Ascending aorta (tissue), 2 donors: ENCODE measurements around the gene AHCYL2. TPM values are rescaled to one million over a fixed set of nuclear protein-coding genes. Genes with fewer than 3 reads are reported as not detected.
"Not testable (repeated sequence)": the region's sequence is repeated elsewhere in the genome, so short reads cannot be mapped to it uniquely, and the experiment has no call there.

ENCODE experiments used
- DNase-seq, 2 donors: peaks; one replicate each; pipeline ENCODE4 v3.0.0-alpha.2; 2019; ENCODE audit warnings: low spot score in 2 of 2
- H3K27ac ChIP-seq, 2 donors: fragments of 200-600 bp; sonication (generic); one replicate each; pipeline ENCODE4 v1.5.1; 2016 to 2017; ENCODE audit warnings: mild to moderate bottlenecking in 1 of 2
- H3K27me3 ChIP-seq: fragments of 200-600 bp; sonication (generic); one replicate; pipeline ENCODE4 v1.5.1; 2017
- H3K36me3 ChIP-seq, 2 donors: fragments of 200-600 bp; sonication (generic); one replicate each; pipeline ENCODE4 v1.5.1; 2016
- H3K4me1 ChIP-seq, 2 donors: fragments of 200-600 bp; sonication (generic); one replicate each; pipeline ENCODE4 v1.5.1; 2016 to 2017; ENCODE audit warnings: mild to moderate bottlenecking in 1 of 2
- H3K4me3 ChIP-seq, 2 donors: fragments of 200-600 bp; sonication (generic); one replicate each; pipeline ENCODE4 v1.5.1; 2016 to 2017; ENCODE audit warnings: mild to moderate bottlenecking in 1 of 2
- H3K9me3 ChIP-seq, 2 donors: fragments of 200-600 bp; sonication (generic); one replicate each; pipeline ENCODE4 v1.5.1; 2016
- CTCF ChIP-seq, 3 experiments: fragments of 200-600 bp in 2 of 3; fragments of 450-650 bp in 1 of 3; sonication (generic) in 2 of 3; IDR thresholded peaks; one replicate each; pipeline ENCODE4 v1.5.1; 2016 to 2019; ENCODE audit warnings: antibody characterized with exemption in 3 of 3, mild to moderate bottlenecking in 1 of 3, moderate library complexity in 1 of 3
- intact Hi-C: fragments of 100-400 bp; cut with DNase I; formaldehyde crosslinking; loops from one replicate; pipeline ENCODE4 v1.15.1; 2023
- total RNA-seq: library from RNA; depleted of rRNA; stranded (reverse); fragments of >200 nt; gene quantifications from one replicate; pipeline ENCODE4 v1.1.0, GENCODE V29; 2016

AHCYL2 gene
- total RNA-seq, 1 donor from 2014 or later = 62.9 TPM

GRCh38 chr7:129438839-129439651 lies 214.2 kb downstream of the AHCYL2 start:
- intact Hi-C loops = no loop called here
- no peak for DNase-seq
- H3K9me3 ChIP-seq = no peaks in the 10 kb centered on the region
- H3K27me3 ChIP-seq = no peaks in the 10 kb centered on the region
- H3K4me3 ChIP-seq = no peak overlapping the region
- H3K4me1 ChIP-seq = peaks cover 3 to 7% of the 10 kb centered on the region in 2 donors
- no peak for TF ChIP-seq CTCF (IDR thresholded peaks at IDR 0.05)
- no peak overlapping the region for H3K27ac ChIP-seq
- no peaks in the 10 kb centered on the region for H3K36me3 ChIP-seq

- Histone ChIP-seq H3K4me3 (no peak overlapping the region), H3K36me3 (no peaks in the 10 kb centered on the region), H3K9me3 (no peaks in the 10 kb centered on the region), H3K4me1 (no peaks in the 10 kb centered on the region), H3K27ac (no peak overlapping the region), H3K27me3 (no peaks in the 10 kb centered on the region)
- intact Hi-C loops = no loop called here
- no peak for DNase-seq
- no peak for TF ChIP-seq CTCF (IDR thresholded peaks at IDR 0.05)
Measured at GRCh38 chr7:129439963-129440625, 215.3 kb downstream of the AHCYL2 start.

- intact Hi-C loops = no loop called here
- no peak overlapping the region for H3K27ac ChIP-seq
- no peaks in the 10 kb centered on the region for H3K4me1 ChIP-seq
- H3K27me3 ChIP-seq = no peaks in the 10 kb centered on the region
- peaks cover 0 to 4% of the 10 kb centered on the region in 2 donors for H3K9me3 ChIP-seq
- H3K36me3 ChIP-seq = no peaks in the 10 kb centered on the region
- no peak overlapping the region for H3K4me3 ChIP-seq
- DNase-seq = no peak
- no peak for TF ChIP-seq CTCF (IDR thresholded peaks at IDR 0.05)
Measured at GRCh38 chr7:129443612-129444011, 218.8 kb downstream of the AHCYL2 start.

- H3K4me3 ChIP-seq, intact Hi-C loops, H3K36me3 ChIP-seq, H3K27me3 ChIP-seq, DNase-seq, H3K27ac ChIP-seq, H3K4me1 ChIP-seq: not testable (repeated sequence)
- peaks cover 0 to 12% of the 10 kb centered on the region in 2 donors for H3K9me3 ChIP-seq
Measured at GRCh38 chr7:129444776-129445175, 219.9 kb downstream of the AHCYL2 start.

- H3K4me3 ChIP-seq, intact Hi-C loops, DNase-seq, H3K4me1 ChIP-seq, H3K27ac ChIP-seq, H3K27me3 ChIP-seq, H3K36me3 ChIP-seq: not testable (repeated sequence)
- peaks cover 0 to 12% of the 10 kb centered on the region in 2 donors for H3K9me3 ChIP-seq
Measured at GRCh38 chr7:129446925-129447324, 222.1 kb downstream of the AHCYL2 start.

- H3K36me3 ChIP-seq, intact Hi-C loops, DNase-seq, H3K4me3 ChIP-seq, H3K27me3 ChIP-seq, H3K27ac ChIP-seq, H3K4me1 ChIP-seq: not testable (repeated sequence)
- peaks cover 0 to 12% of the 10 kb centered on the region in 2 donors for H3K9me3 ChIP-seq
Measured at GRCh38 chr7:129447445-129447844, 222.6 kb downstream of the AHCYL2 start.

GRCh38 chr7:129448608-129449007 lies 223.8 kb downstream of the AHCYL2 start:
- intact Hi-C loops, H3K4me1 ChIP-seq, H3K36me3 ChIP-seq, DNase-seq, H3K27ac ChIP-seq, H3K4me3 ChIP-seq, H3K27me3 ChIP-seq: not testable (repeated sequence)
- peaks cover 0 to 12% of the 10 kb centered on the region in 2 donors for H3K9me3 ChIP-seq
